Nephron (organoid): Measurements from ENCODE around the gene GMDS.

Experiments used
- H3K27ac Mint-ChIP-seq, 3 experiments: 2 replicates each; pipeline ENCODE4 v1.8.0; 2020; ENCODE audit warnings: mixed read lengths in 3 of 3, mild to moderate bottlenecking in 2 of 3, moderate library complexity in 1 of 3
- H3K27me3 Mint-ChIP-seq: 2 replicates; pipeline ENCODE4 v1.8.0; 2021; ENCODE audit warnings: low read depth, mild to moderate bottlenecking, moderate library complexity, mixed read lengths
- H3K36me3 Mint-ChIP-seq: 2 replicates; pipeline ENCODE4 v1.8.0; 2020; ENCODE audit warnings: low read depth, mixed read lengths
- H3K4me1 Mint-ChIP-seq: 2 replicates; pipeline ENCODE4 v1.8.0; 2020; ENCODE audit warnings: mixed read lengths
- H3K4me3 Mint-ChIP-seq, 3 experiments: 2 replicates each; pipeline ENCODE4 v1.8.0; 2020; ENCODE audit warnings: mild to moderate bottlenecking in 3 of 3, mixed read lengths in 3 of 3, moderate library complexity in 2 of 3
- H3K9me3 Mint-ChIP-seq: 2 replicates; pipeline ENCODE4 v1.8.0; 2020; ENCODE audit warnings: mixed read lengths
- TF ChIP-seq, protein P1 (sequence below), 3 experiments: fragments of 200-600 bp; sonication (generic); IDR thresholded peaks; one replicate each; pipeline ENCODE4 v1.5.0; 2021; ENCODE audit warnings: antibody characterized with exemption in 3 of 3; ENCODE audit not compliant: unreplicated experiment in 3 of 3

Gene GMDS

DNA sequence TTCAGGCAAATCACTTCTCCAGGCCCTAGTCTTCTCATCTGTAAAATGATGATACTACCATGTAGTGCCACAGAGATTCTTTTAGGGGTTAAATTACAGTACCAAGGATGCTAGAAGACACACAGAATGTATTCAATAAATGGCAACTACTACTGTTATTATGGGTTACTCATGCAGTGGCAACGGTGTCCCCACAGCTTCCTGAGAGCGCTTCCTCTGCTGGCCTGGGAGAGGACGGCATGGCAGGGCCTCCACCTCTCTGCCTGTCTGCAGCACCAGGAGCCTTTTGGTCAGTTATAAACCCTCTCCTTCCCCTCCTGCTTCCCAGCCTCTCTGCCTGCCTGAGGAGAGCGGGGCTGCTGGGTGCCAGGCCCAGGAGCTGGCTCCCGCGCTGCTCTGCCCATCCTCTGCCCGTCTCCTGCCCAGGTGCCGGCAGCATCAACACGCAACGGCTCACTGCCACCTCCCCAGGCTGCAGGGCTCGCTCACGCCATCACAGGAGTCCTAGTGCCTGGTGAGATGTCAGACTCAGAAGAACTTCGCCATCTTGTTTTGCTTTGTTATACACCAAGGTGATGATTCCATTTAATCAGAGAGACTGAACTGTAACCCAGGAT, 465.0 kb downstream of the GMDS start:
- TF ChIP-seq, protein P1, sequence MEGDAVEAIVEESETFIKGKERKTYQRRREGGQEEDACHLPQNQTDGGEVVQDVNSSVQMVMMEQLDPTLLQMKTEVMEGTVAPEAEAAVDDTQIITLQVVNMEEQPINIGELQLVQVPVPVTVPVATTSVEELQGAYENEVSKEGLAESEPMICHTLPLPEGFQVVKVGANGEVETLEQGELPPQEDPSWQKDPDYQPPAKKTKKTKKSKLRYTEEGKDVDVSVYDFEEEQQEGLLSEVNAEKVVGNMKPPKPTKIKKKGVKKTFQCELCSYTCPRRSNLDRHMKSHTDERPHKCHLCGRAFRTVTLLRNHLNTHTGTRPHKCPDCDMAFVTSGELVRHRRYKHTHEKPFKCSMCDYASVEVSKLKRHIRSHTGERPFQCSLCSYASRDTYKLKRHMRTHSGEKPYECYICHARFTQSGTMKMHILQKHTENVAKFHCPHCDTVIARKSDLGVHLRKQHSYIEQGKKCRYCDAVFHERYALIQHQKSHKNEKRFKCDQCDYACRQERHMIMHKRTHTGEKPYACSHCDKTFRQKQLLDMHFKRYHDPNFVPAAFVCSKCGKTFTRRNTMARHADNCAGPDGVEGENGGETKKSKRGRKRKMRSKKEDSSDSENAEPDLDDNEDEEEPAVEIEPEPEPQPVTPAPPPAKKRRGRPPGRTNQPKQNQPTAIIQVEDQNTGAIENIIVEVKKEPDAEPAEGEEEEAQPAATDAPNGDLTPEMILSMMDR (IDR thresholded peaks at IDR 0.05; ENCODE audit: unreplicated experiment in 3 of 3): no peak
- H3K27me3 Mint-ChIP-seq: peaks cover 40% of the 10 kb centered on the region
- H3K27ac Mint-ChIP-seq: peak overlapping the region in 2 of 3 experiments; percentile 34 to 62
- no peaks in the 10 kb centered on the region for H3K36me3 Mint-ChIP-seq
- H3K9me3 Mint-ChIP-seq: no peaks in the 10 kb centered on the region
- peaks cover 28% of the 10 kb centered on the region for H3K4me1 Mint-ChIP-seq
- H3K4me3 Mint-ChIP-seq: no peak overlapping the region

DNA sequence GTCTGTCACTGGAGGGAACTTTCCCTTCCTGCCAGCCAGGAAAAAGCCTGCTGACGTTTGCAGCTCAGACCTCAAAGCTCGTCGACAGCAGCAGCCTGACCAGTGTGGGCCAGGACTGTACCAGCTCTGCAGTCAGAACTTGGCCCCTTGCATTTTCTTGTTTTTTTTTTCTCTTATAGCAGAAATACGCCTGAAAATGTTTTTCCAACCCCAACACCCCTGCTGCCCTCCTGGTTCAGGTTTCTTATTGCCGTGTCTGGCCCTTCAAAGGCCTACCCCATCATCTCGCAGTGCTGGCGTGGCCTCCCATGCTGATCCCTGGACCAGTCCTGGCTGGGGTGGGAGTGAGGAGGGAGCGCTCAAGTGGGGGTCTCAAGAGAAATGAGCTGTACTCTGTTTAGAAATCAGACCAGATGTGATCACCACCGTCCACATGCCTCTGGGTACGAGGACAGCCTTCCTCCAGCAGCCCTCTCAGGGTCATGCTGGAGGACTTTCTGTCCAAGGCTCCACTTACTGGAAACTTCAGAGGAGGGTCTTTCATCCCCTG, 466.6 kb downstream of the GMDS start:
- Mint-ChIP-seq H3K9me3 (no peaks in the 10 kb centered on the region), H3K27ac (peak overlapping the region; percentile 58 to 85 (median 78)), H3K36me3 (no peaks in the 10 kb centered on the region), H3K4me1 (peaks cover 39% of the 10 kb centered on the region), H3K4me3 (no peak overlapping the region), H3K27me3 (peaks cover 36% of the 10 kb centered on the region)
- TF ChIP-seq, protein P1 (IDR thresholded peaks at IDR 0.05; ENCODE audit: unreplicated experiment in 3 of 3): no peak

DNA sequence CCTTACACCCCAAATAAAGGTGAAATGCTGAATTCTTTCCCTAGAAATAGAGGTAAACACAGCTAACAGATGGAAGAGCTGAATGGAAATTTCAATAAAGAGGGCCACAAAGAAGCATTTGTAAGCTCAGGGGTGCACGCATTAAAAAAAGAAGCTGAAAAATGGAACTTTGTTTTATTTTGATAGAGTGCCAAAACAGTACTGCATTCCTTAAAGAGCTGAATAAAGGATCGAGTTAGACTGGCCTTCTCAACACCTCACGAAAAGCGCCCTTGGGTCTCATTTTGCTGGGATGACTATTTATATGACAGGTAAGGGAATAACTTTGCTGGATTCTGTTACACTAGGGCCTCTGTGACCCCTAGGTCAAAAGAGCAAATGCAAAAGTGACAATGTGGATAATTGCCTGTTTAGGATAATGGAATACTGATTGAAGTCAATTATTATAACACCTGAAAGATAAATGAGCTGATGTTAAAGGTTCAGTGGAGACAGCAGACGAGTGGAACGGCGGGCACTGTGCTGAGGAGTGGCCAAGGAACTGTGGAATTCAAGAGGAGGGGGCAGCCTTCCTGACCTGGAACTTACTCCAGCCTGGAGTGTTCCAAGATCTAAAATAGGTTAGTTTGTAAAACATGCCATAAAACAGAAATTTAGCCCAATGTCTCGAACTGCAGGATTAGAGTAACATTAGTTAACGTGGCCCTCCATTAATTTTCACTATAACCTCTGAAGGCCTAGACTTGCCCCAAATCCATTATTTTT, 467.3 kb downstream of the GMDS start:
- Mint-ChIP-seq H3K4me1 (peaks cover 46% of the 10 kb centered on the region), H3K27me3 (peaks cover 41% of the 10 kb centered on the region), H3K9me3 (no peaks in the 10 kb centered on the region), H3K36me3 (no peaks in the 10 kb centered on the region), H3K4me3 (no peak overlapping the region), H3K27ac (peak overlapping the region; percentile 58 to 85 (median 78))
- TF ChIP-seq, protein P1 (IDR thresholded peaks at IDR 0.05; ENCODE audit: unreplicated experiment in 3 of 3): no peak

DNA sequence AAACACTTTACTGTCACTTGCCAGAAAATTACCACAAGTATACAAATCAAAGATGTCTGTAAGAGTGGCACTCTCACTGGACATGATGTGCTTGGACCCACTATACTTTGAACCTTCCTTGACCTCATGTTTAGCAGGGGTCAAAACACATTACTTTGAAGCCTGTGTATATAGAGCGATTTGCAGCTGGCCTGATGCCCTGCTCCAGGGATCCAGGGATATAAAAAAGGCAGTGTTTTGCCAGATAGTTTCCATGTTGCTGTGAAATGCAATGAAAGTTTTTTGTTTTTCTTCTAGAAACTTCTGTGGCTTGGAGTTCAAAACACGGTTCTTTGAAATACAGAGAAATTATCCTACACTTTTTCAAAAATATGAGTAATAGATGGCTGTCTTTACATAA, 470.0 kb downstream of the GMDS start:
- no peak overlapping the region for H3K27ac Mint-ChIP-seq
- TF ChIP-seq, protein P1 (IDR thresholded peaks at IDR 0.05; ENCODE audit: unreplicated experiment in 3 of 3): no peak
- H3K4me1 Mint-ChIP-seq: peaks cover 52% of the 10 kb centered on the region
- peaks cover 22% of the 10 kb centered on the region for H3K27me3 Mint-ChIP-seq
- H3K9me3 Mint-ChIP-seq: no peaks in the 10 kb centered on the region
- no peaks in the 10 kb centered on the region for H3K36me3 Mint-ChIP-seq
- H3K4me3 Mint-ChIP-seq: no peak overlapping the region

DNA sequence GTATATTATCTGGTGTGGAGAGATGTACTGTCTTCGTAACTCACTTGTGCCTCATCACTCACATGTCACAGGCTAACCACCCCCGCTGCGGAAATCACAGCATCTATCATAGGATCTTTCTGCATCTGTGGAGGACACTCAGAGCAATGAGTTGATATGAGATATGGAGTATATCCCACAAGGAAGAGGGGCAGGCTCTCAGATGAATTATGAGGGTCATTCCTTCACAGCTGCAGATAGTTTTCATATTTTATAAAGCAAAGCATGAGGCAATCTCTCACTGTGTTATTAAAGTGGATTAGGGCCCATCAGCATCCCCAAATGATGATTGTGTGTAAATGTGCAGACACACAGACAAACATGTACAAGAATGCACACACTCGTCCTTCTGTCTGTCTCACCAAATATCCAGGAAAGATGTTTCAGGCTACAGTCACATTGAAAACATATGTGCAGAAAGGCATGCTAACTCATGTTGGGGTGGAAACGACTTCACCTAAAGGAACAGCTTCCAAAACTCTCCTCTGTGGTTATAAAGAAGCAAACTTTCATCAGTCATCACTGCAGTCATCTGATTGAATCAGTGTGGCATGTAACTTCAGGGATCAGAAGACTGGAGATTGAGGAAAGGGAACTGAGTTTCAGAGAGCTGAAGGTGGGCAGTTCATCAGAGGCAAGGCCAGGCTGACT, 471.0 kb downstream of the GMDS start:
- Mint-ChIP-seq H3K4me3 (no peak overlapping the region), H3K27me3 (peaks cover 17% of the 10 kb centered on the region), H3K27ac (peak overlapping the region; percentile 55 to 88 (median 67)), H3K9me3 (no peaks in the 10 kb centered on the region), H3K36me3 (no peaks in the 10 kb centered on the region), H3K4me1 (peaks cover 47% of the 10 kb centered on the region)
- TF ChIP-seq, protein P1 (IDR thresholded peaks at IDR 0.05; ENCODE audit: unreplicated experiment in 3 of 3): no peak
